ENCODE data around the gene TSC22D1.

Gene TSC22D1

GRCh38 chr13:44438234-44438579 lies 137.9 kb downstream of the TSC22D1 start:
- TF ChIP-seq SIN3A (IDR thresholded peaks at IDR 0.05; ENCODE audit: borderline replicate concordance, insufficient read depth, low read length) = no peak
- TF ChIP-seq POLR2AphosphoS5 (IDR thresholded peaks at IDR 0.05; ENCODE audit: low read depth, low read length) = no peak
- no peak for TF ChIP-seq REST (IDR thresholded peaks at IDR 0.05; ENCODE audit: insufficient read depth in 1 of 2, low read depth in 2 of 2, low read length in 2 of 2)
- TF ChIP-seq FOXP2 (optimal IDR thresholded peaks at IDR 0.05; ENCODE audit: borderline replicate concordance, extremely low read depth, extremely low read length, insufficient read depth) = no peak
- no peak for TF ChIP-seq TAF1 (IDR thresholded peaks at IDR 0.05; ENCODE audit: borderline replicate concordance, insufficient read depth, low read length)

- TF ChIP-seq REST (IDR thresholded peaks at IDR 0.05; ENCODE audit: insufficient read depth in 1 of 2, low read depth in 2 of 2, low read length in 2 of 2) (no peak), FOXP2 (optimal IDR thresholded peaks at IDR 0.05; ENCODE audit: borderline replicate concordance, extremely low read depth, extremely low read length, insufficient read depth) (no peak), SIN3A (IDR thresholded peaks at IDR 0.05; ENCODE audit: borderline replicate concordance, insufficient read depth, low read length) (no peak), POLR2AphosphoS5 (IDR thresholded peaks at IDR 0.05; ENCODE audit: low read depth, low read length) (no peak), TAF1 (IDR thresholded peaks at IDR 0.05; ENCODE audit: borderline replicate concordance, insufficient read depth, low read length) (no peak)
Observed at GRCh38 chr13:44437356-44438233, 138.5 kb downstream of the TSC22D1 start.

GRCh38 chr13:44436589-44437337 lies 139.4 kb downstream of the TSC22D1 start:
- no peak for TF ChIP-seq FOXP2 (optimal IDR thresholded peaks at IDR 0.05; ENCODE audit: borderline replicate concordance, extremely low read depth, extremely low read length, insufficient read depth)
- peak; percentile 90; the same call in 1 of the 2 replicates for TF ChIP-seq TAF1 (IDR thresholded peaks at IDR 0.05; ENCODE audit: borderline replicate concordance, insufficient read depth, low read length)
- TF ChIP-seq SIN3A (IDR thresholded peaks at IDR 0.05; ENCODE audit: borderline replicate concordance, insufficient read depth, low read length) = no peak
- peak; percentile 94 for TF ChIP-seq POLR2AphosphoS5 (IDR thresholded peaks at IDR 0.05; ENCODE audit: low read depth, low read length)
- 0 out of 4 replicates have a peak, but pooled peaks have one; percentile 26 to 42 for TF ChIP-seq REST (IDR thresholded peaks at IDR 0.05; ENCODE audit: insufficient read depth in 1 of 2, low read depth in 2 of 2, low read length in 2 of 2)

- TF ChIP-seq FOXP2 (optimal IDR thresholded peaks at IDR 0.05; ENCODE audit: borderline replicate concordance, extremely low read depth, extremely low read length, insufficient read depth) = no peak
- no peak for TF ChIP-seq POLR2AphosphoS5 (IDR thresholded peaks at IDR 0.05; ENCODE audit: low read depth, low read length)
- TF ChIP-seq SIN3A (IDR thresholded peaks at IDR 0.05; ENCODE audit: borderline replicate concordance, insufficient read depth, low read length) = no peak
- TF ChIP-seq TAF1 (IDR thresholded peaks at IDR 0.05; ENCODE audit: borderline replicate concordance, insufficient read depth, low read length) = no peak
- TF ChIP-seq REST (IDR thresholded peaks at IDR 0.05; ENCODE audit: insufficient read depth in 1 of 2, low read depth in 2 of 2, low read length in 2 of 2) = no peak
Observed at GRCh38 chr13:44435919-44436510, 140.1 kb downstream of the TSC22D1 start.

All from PFSK-1 (cell line).